22Rv1 (cell line): ENCODE measurements around the gene DNAH10.

Experiments
- H3K27ac ChIP-seq: fragments of 450-650 bp; 2 replicates; pipeline ENCODE4 v1.5.1; 2017
- CTCF ChIP-seq: fragments of 450-650 bp; IDR thresholded peaks from 2 replicates; pipeline ENCODE4 v1.5.1; 2017; ENCODE audit warnings: mild to moderate bottlenecking
- ZFX ChIP-seq: fragments of 450-650 bp; IDR thresholded peaks from 2 replicates; pipeline ENCODE4 v1.6.1; 2017; ENCODE audit warnings: antibody characterized with exemption, borderline replicate concordance

The DNAH10 gene

GRCh38 chr12:123948401-123948795, 186.3 kb downstream of the DNAH10 start:
- no peak overlapping the region for H3K27ac ChIP-seq

GRCh38 chr12:123948796-123949769, 187.0 kb downstream of the DNAH10 start:
- H3K27ac ChIP-seq: no peak overlapping the region
- no peak for TF ChIP-seq ZFX
- no peak for TF ChIP-seq CTCF

More at GRCh38 chr12:123948401-123948795, 186.3 kb downstream of the DNAH10 start:
- TF ChIP-seq CTCF (no peak), ZFX (no peak)

- TF ChIP-seq CTCF (no peak), ZFX (no peak)
- H3K27ac ChIP-seq: no peak overlapping the region
These were observed 187.7 kb downstream of the DNAH10 start for GRCh38 chr12:123949770-123950165.

GRCh38 chr12:123950476-123951349, 188.6 kb downstream of the DNAH10 start:
- TF ChIP-seq CTCF: no peak
- TF ChIP-seq ZFX: no peak
- H3K27ac ChIP-seq: no peak overlapping the region

- peak overlapping the region; percentile 27 for H3K27ac ChIP-seq
- TF ChIP-seq ZFX (no peak), CTCF (no peak)
These were observed 189.4 kb downstream of the DNAH10 start for GRCh38 chr12:123951467-123951866.

GRCh38 chr12:123952037-123952436, 189.9 kb downstream of the DNAH10 start:
- peak overlapping the region; percentile 27 for H3K27ac ChIP-seq
- TF ChIP-seq ZFX: no peak
- TF ChIP-seq CTCF: no peak
